ENCODE results near the gene PDE7B.

PDE7B gene

GRCh38 chr6:136161950-136162349 is 310.4 kb downstream of the PDE7B start:
- TF ChIP-seq REST (IDR thresholded peaks at IDR 0.05; ENCODE audit: insufficient read depth in 1 of 2, low read depth in 2 of 2, low read length in 2 of 2), result no peak
- no peak for TF ChIP-seq POLR2AphosphoS5 (IDR thresholded peaks at IDR 0.05; ENCODE audit: low read depth, low read length)
- TF ChIP-seq SIN3A (IDR thresholded peaks at IDR 0.05; ENCODE audit: borderline replicate concordance, insufficient read depth, low read length), result no peak
- no peak for TF ChIP-seq FOXP2 (optimal IDR thresholded peaks at IDR 0.05; ENCODE audit: borderline replicate concordance, extremely low read depth, extremely low read length, insufficient read depth)
- TF ChIP-seq TAF1 (IDR thresholded peaks at IDR 0.05; ENCODE audit: borderline replicate concordance, insufficient read depth, low read length), result no peak

- TF ChIP-seq POLR2AphosphoS5 (IDR thresholded peaks at IDR 0.05; ENCODE audit: low read depth, low read length) (no peak), FOXP2 (optimal IDR thresholded peaks at IDR 0.05; ENCODE audit: borderline replicate concordance, extremely low read depth, extremely low read length, insufficient read depth) (no peak), SIN3A (IDR thresholded peaks at IDR 0.05; ENCODE audit: borderline replicate concordance, insufficient read depth, low read length) (no peak), TAF1 (IDR thresholded peaks at IDR 0.05; ENCODE audit: borderline replicate concordance, insufficient read depth, low read length) (no peak), REST (IDR thresholded peaks at IDR 0.05; ENCODE audit: insufficient read depth in 1 of 2, low read depth in 2 of 2, low read length in 2 of 2) (no peak)
Measured at GRCh38 chr6:136163260-136163659, 311.8 kb downstream of the PDE7B start.

GRCh38 chr6:136166815-136167214 is 315.3 kb downstream of the PDE7B start:
- TF ChIP-seq REST (IDR thresholded peaks at IDR 0.05; ENCODE audit: insufficient read depth in 1 of 2, low read depth in 2 of 2, low read length in 2 of 2), result no peak
- TF ChIP-seq POLR2AphosphoS5 (IDR thresholded peaks at IDR 0.05; ENCODE audit: low read depth, low read length), result no peak
- TF ChIP-seq SIN3A (IDR thresholded peaks at IDR 0.05; ENCODE audit: borderline replicate concordance, insufficient read depth, low read length), result no peak
- TF ChIP-seq TAF1 (IDR thresholded peaks at IDR 0.05; ENCODE audit: borderline replicate concordance, insufficient read depth, low read length), result no peak
- no peak for TF ChIP-seq FOXP2 (optimal IDR thresholded peaks at IDR 0.05; ENCODE audit: borderline replicate concordance, extremely low read depth, extremely low read length, insufficient read depth)

GRCh38 chr6:136169394-136170148 is 318.1 kb downstream of the PDE7B start:
- TF ChIP-seq SIN3A (IDR thresholded peaks at IDR 0.05; ENCODE audit: borderline replicate concordance, insufficient read depth, low read length), result no peak
- no peak for TF ChIP-seq TAF1 (IDR thresholded peaks at IDR 0.05; ENCODE audit: borderline replicate concordance, insufficient read depth, low read length)
- TF ChIP-seq POLR2AphosphoS5 (IDR thresholded peaks at IDR 0.05; ENCODE audit: low read depth, low read length), result no peak
- TF ChIP-seq FOXP2 (optimal IDR thresholded peaks at IDR 0.05; ENCODE audit: borderline replicate concordance, extremely low read depth, extremely low read length, insufficient read depth), result no peak
- no peak for TF ChIP-seq REST (IDR thresholded peaks at IDR 0.05; ENCODE audit: insufficient read depth in 1 of 2, low read depth in 2 of 2, low read length in 2 of 2)

All from PFSK-1 (cell line).